GM19463 (cell line): Measurements from ENCODE around the gene WDTC1.
"Not testable (repeated sequence)": the region's sequence is repeated elsewhere in the genome, so short reads cannot be mapped to it uniquely, and the experiment has no call there.

ENCODE experiments used
- ATAC-seq: cut with Tn5 transposase; IDR thresholded peaks from one replicate; pipeline ENCODE4 v1.9.1; 2021; ENCODE audit warnings: mild to moderate bottlenecking, moderate library complexity; ENCODE audit not compliant: unreplicated experiment

The WDTC1 gene

GRCh38 chr1:27234049-27234882, at the start of gene WDTC1:
Gene WDTC1 (plus strand): TSS chr1:27234632. CDS start chr1:27261055, 26,423 bp downstream.
- ATAC-seq, result peak; percentile 92

- not testable (repeated sequence) for ATAC-seq
These were observed 49.8 kb upstream of the WDTC1 start for GRCh38 chr1:27184665-27185064.

- ATAC-seq, result no peak
These were observed 42.3 kb upstream of the WDTC1 start for GRCh38 chr1:27192039-27192529.

GRCh38 chr1:27193194-27193593, 41.2 kb upstream of the WDTC1 start:
- no peak for ATAC-seq

DNA sequence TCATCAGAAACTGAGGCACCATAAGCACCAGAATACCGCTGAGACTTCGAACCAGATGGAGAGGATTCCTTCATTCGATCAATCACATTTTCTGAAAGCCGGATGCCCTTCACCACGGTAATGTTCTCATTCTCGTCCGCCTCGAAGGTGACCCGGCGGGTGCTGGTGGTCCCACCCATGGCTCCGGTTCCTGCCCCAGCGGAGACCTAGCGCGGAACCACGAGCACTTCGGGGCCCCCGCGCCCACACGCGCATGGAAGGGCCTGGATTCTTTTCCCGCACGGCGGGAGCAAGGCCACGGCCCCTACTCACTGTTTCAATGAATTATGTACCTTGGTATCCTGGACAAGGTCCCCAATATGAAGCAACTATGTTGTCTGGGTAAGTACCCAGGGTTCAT, 33.1 kb upstream of the WDTC1 start:
- no peak for ATAC-seq

DNA sequence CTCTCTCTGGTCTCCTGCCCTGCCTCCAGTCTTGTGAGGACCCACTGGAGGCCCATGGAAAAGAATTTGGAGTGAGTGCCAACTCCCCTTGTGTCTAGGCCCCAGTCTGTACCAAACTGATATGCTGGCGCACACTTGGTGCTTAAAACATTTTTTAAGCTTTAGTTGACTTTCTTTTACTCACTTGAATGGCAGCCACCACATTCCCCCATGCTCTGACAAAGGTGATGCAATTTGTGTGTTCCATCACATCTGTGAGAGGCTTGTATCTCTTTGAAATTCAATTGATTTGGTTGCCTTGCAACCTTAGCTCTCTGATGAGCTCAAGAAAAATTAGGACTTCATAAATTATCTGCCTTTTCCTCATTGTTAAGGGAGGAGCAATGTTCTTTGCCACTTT, 30.5 kb upstream of the WDTC1 start:
- no peak for ATAC-seq

DNA sequence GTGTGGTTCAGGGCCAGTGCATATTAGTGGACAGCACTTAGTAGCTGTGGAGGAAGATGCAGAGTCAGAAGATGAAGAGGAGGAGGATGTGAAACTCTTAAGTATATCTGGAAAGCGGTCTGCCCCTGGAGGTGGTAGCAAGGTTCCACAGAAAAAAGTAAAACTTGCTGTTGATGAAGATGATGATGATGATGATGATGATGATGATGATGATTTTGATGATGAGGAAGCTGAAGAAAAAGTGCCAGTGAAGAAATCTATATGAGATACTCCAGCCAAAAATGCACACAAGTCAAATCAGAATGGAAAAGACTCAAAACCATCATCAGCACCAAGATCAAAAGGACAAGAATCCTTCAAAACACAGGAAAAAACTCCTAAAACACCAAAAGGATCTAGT, 27.2 kb upstream of the WDTC1 start:
- not testable (repeated sequence) for ATAC-seq

DNA sequence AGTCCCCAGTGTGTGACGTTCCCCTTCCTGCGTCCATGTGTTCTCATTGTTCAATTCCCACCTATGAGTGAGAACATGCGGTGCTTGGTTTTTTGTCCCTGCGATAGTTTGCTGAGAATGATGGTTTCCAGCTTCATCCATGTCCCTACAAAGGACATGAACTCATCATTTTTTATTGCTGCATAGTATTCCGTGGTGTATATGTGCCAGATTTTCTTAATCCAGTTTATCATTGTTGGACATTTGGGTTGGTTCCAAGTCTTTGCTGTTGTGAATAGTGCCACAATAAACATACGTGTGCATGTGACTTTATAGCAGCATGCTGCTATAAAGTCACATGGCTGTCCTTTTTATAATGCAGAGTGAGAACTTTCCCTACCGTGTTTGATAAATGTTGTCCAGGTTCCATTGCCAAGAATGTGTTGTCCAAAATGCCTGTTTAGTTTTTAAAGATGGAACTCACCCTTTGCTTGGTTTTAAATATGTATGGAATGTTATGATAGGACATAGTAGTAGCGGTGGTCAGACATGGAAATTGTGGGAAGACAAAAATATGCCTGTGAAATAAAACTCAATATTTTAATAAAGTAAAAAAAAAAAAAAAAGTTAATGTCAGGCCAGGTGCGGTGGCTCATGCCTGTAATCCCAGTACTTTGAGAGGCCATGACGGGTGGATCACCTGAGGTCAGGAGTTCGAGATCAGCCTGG, 26.1 kb upstream of the WDTC1 start:
- ATAC-seq, result not testable (repeated sequence)

GRCh38 chr1:27216466-27216865, 18.0 kb upstream of the WDTC1 start:
- ATAC-seq, result no peak

- no peak for ATAC-seq
These were observed 17.0 kb upstream of the WDTC1 start for GRCh38 chr1:27217401-27217800.

GRCh38 chr1:27218736-27219135, 15.7 kb upstream of the WDTC1 start:
- ATAC-seq, result no peak

DNA sequence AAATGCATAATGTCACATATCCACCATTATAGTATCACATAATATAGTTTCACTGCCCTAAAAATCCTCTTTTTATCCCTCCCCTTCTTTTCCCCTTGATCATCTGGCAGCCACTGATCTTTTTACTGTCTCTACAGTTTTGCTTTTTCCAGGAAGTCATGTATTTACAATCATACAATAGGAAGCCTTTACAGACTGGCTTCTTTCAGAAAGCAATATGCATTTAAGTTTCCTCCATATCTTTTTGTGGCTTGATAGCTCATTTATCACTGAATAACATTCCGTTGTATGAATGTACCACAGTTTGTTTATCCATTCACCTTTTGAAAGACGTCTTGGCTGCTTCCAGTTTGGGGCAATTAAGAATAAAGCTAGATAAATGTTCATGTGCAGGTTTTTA, 14.3 kb upstream of the WDTC1 start:
- no peak for ATAC-seq

DNA sequence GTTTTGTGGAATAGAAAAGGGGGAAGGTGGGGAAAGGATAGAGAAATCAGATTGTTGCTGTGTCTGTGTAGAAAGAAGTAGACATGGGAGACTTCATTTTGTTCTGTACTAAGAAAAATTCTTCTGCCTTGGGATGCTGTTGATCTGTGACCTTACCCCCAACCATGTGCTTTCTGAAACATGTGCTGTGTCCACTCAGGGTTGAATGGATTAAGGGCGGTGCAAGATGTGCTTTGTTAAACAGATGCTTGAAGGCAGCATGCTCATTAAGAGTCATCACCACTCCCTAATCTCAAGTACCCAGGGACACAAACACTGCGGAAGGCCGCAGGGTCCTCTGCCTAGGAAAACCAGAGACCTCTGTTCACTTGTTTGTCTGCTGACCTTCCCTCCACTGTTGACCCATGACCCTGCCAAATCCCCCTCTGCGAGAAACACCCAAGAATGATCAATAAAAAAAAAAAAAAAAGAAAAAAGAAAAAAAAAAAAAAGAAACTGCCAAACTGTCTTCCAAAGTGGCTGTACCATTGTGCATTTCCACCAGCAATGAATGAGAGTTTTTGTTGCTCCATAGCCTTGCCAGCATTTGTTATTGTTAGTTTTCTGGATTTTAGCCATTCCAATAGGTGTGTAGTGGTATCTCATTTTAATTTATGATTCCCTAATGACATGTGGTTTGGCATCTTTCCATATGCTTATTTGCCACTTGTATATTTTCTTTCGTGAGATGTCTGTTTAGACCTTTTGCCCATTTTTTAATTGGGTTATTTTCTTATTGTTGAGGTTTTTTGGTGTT, 13.5 kb upstream of the WDTC1 start:
- ATAC-seq, result not testable (repeated sequence)

- no peak for ATAC-seq
These were observed 8.8 kb upstream of the WDTC1 start for GRCh38 chr1:27225621-27226020.

DNA sequence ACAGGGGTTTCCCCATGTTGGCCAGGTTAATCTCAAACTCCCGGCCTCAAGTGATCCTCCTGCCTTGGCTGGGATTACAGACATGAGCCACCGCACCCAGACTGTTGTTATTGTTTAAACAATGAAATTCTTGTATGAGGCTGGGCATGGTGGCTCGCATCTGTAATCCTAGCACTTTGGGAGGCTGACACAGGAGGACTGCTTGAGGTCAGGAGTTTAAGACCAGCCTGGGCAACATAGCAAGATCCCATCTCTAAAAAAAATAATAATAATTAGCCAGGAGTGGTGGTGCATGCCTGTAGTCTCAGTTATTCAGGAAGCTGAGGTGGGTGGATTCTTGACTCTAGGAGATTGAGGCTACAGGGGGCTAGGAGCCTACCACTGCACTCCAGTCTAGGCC, 6.7 kb upstream of the WDTC1 start:
- no peak for ATAC-seq

DNA sequence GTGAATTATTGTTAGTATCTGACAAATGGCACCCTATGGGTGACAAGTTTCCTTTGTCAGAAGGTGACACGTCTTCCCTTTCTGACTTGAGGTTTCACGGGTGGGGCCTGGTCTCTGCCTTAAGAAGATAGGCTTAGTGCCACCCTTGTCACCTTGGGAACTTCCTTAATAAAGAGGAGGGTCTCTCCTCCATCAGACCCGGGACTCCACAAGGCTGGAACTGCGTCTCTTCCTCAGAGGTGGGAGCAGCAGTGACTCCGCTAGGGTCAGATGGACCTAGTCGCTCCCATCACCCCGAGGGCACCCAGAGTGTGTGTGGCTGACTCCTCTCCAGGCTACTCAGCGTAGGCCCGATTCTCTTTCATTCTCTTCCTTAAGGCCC, 774 bp upstream of the WDTC1 start:
- no peak for ATAC-seq

DNA sequence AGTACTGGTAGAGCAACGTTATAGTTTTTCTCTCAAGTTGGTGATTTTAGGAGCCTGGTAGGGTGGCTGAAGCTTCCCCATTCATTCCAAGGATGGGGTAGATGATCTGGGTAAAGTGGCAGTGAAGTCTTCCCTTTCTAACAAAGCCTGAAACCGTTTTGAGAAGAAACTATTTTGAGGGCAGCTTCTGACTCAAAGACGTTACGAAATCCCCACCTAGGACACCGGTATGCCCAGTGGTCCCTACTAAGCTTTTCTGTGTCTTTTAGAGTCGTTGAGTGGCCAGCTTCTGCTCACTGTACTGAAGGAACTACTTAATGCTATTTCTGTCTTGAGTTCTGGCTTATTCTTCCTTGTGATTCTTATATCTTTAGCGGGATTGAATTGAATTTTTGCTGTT, 1.4 kb downstream of the WDTC1 start:
- no peak for ATAC-seq

DNA sequence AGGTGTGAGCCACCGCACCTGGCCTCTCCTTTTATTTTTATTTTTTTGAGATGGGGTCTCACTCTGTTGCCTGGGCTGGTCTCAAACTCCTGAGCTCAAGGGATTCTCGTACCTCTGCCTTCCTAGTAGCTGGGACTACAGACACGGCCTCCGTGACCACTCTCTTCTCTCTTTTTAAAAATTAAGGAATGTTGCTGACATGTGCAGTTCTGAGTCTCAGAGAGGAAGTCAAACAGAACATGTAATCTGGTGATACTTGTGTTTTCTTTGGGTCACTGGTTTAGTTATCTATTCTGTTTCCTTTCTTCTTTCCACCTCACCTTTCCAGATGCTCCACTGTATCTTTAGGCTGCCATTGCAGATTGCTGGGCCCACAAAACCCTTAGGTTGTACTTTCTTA, 2.7 kb downstream of the WDTC1 start:
- ATAC-seq, result no peak

DNA sequence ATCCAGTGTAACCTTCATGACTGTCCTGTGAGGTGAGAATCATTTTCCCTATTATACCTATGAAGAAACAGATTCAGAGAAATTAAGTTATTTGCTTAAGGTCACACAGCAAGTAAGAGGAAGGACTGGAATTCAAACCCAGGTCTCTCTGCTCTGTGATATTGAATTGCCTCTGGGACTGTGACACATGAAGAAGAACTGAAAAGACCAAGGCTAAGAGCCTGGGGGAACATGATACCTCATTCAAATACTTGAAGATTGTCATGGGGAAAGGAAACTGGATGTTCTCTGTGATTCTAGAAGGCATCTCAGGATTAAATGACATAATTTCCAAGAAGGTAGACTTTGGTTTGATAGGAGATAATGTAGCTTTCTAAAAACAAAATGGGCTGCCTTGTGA, 3.6 kb downstream of the WDTC1 start:
- ATAC-seq, result no peak

- no peak for ATAC-seq
These were observed 7.2 kb downstream of the WDTC1 start for GRCh38 chr1:27241677-27242076.

DNA sequence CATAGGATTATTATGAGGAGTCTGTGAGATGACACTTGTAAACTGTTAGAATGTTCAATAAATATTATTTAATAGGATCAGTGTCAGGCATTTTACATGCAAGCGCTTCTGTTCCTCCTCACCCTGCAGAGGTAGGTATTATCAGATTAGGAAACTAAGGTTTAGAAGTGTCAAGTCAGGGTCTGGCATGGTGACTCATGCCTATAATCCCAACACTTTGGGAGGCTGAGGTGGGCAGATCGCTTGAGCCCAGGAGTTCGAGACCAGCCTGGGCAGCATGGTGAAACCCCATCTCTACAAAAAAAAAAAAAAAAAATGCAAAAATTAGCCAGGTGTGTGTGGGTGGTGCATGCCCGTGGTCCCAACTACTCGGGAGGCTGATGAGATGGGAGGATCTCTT, 9.2 kb downstream of the WDTC1 start:
- not testable (repeated sequence) for ATAC-seq
